ENCODE data around the gene FMN2.

DNA sequence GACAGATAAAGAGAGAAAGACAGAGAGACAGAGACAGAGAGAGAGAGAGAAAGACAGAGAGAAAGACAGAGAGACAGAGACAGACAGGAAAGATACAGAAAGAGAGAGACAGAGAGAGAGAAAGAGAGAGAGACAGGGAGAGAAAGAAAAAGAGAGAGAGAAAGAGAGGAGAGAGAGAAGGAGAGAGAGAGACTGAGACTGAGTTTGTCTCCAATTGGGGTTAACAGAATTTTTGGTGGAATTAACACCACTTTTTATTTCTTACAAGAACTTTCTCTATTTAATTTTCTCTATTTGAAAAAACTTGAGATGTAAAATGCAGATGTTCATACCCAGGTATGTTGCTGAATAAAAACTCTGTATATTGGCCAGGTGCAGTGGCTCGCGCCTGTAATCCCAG lies 56.6 kb downstream of the FMN2 start:
- TF ChIP-seq, protein P1, sequence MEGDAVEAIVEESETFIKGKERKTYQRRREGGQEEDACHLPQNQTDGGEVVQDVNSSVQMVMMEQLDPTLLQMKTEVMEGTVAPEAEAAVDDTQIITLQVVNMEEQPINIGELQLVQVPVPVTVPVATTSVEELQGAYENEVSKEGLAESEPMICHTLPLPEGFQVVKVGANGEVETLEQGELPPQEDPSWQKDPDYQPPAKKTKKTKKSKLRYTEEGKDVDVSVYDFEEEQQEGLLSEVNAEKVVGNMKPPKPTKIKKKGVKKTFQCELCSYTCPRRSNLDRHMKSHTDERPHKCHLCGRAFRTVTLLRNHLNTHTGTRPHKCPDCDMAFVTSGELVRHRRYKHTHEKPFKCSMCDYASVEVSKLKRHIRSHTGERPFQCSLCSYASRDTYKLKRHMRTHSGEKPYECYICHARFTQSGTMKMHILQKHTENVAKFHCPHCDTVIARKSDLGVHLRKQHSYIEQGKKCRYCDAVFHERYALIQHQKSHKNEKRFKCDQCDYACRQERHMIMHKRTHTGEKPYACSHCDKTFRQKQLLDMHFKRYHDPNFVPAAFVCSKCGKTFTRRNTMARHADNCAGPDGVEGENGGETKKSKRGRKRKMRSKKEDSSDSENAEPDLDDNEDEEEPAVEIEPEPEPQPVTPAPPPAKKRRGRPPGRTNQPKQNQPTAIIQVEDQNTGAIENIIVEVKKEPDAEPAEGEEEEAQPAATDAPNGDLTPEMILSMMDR (IDR thresholded peaks at IDR 0.05; ENCODE audit: low read depth, low read length, poor library complexity, severe bottlenecking), result no peak
- TF ChIP-seq EZH2phosphoT487 (IDR thresholded peaks at IDR 0.05; ENCODE audit: borderline replicate concordance, low read length), result no peak

Measured in DOHH2 (cell line).